T-helper 2 cell treated with Interferon-gamma antibody and Interleukin-4, amounts not matched to agents 5 μg/mL and 100 μg/mL, for 36 hours (primary cell): ENCODE measurements around the gene RPS6KL1.
A peak's percentile ranks its signal among the peaks of the same experiment; 100 is the strongest.

ENCODE experiments used
- DNase-seq: peaks from one replicate; pipeline ENCODE4 v3.0.0; 2021; ENCODE audit warnings: low spot score
- H3K27ac Mint-ChIP-seq: one replicate; pipeline ENCODE4 v1.8.0; 2021; ENCODE audit warnings: mild to moderate bottlenecking, mixed read lengths
- H3K27me3 Mint-ChIP-seq: one replicate; pipeline ENCODE4 v1.8.0; 2021; ENCODE audit warnings: low read depth, mixed read lengths
- H3K36me3 Mint-ChIP-seq: one replicate; pipeline ENCODE4 v1.8.0; 2021; ENCODE audit warnings: low read depth, mixed read lengths
- H3K4me1 Mint-ChIP-seq: one replicate; pipeline ENCODE4 v1.8.0; 2021; ENCODE audit warnings: low read depth, mixed read lengths
- H3K4me3 Mint-ChIP-seq: one replicate; pipeline ENCODE4 v1.8.0; 2022; ENCODE audit warnings: mild to moderate bottlenecking, moderate library complexity, mixed read lengths
- H3K9me3 Mint-ChIP-seq: one replicate; pipeline ENCODE4 v1.8.0; 2021; ENCODE audit warnings: mixed read lengths

Gene RPS6KL1

DNA sequence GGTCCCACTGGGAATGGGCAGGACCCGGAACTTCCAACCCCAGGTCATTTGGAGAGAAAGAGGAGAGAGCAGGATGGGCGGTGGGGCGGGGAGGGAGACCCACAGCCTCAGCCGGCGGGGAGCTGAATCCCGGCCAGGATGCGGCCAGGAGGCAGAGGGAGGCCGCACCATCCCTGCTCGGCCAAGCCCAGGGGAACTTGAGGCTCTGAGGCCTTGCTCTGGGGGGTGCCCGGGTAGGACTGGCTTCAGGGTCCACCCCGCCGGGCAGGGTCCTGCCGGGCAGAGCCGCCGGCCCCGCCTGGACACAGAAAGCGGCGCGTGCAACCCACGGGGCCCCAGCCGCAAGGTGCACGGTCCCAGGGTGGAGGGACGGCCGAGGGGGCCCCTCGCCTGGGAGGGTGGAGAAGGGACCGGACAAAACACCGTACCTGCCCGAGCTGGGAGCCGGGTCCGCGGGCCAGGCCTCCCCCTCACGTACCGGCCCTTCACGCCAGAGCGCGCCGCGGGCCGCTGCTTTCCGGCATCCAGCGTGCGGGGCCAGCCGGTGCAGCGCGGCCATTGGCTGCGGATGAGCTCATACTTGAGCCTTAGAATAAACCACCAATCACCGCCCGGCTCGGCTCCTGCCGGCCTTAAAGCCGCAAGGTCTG, at the start of gene RPS6KL1:
RPS6KL1 (minus strand) TSS at position 509 of the 650 bp plus-strand sequence. CDS start 1,719 bp downstream, outside the sequence.
- Mint-ChIP-seq H3K4me1 (peaks cover 3% of the 10 kb centered on the region), H3K4me3 (peak within 1 kb of the TSS; percentile 76), H3K27me3 (peaks cover 9% of the 10 kb centered on the region), H3K9me3 (no peaks in the 10 kb centered on the region), H3K36me3 (no peaks in the 10 kb centered on the region), H3K27ac (peak within 1 kb of the TSS; percentile 62)
- DNase-seq: peak; percentile 78

DNA sequence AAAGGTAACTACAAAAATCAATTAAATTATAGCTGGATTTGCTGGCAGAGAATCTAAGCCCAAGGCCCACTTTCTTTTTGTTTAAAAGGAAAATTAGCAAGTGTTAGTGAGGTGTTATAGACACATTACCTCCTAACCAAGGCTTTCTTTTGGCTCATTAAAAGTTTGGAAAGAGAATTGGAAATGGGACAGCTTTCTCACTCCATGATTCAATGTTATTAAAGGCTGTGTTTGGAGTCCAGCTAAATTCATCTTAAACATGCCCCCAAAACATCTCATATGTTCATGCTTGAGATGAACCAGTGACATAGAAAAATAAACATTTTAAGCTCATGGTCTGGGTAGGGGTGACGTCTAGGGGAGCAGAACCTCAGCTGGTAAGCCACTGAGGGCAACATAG, 45.8 kb upstream of the RPS6KL1 start:
- Mint-ChIP-seq H3K27ac (no peak overlapping the region), H3K36me3 (no peaks in the 10 kb centered on the region)

GRCh38 chr14:74965486-74966153, 42.6 kb upstream of the RPS6KL1 start:
- Mint-ChIP-seq H3K36me3 (no peaks in the 10 kb centered on the region), H3K4me1 (no peaks in the 10 kb centered on the region), H3K27ac (no peak overlapping the region), H3K27me3 (peaks cover 18% of the 10 kb centered on the region), H3K9me3 (no peaks in the 10 kb centered on the region), H3K4me3 (no peak overlapping the region)
- DNase-seq: no peak

More for the DNA sequence above, 45.8 kb upstream of the RPS6KL1 start:
- Mint-ChIP-seq H3K9me3 (no peaks in the 10 kb centered on the region), H3K4me1 (peaks cover 3% of the 10 kb centered on the region), H3K27me3 (peaks cover 18% of the 10 kb centered on the region), H3K4me3 (no peak overlapping the region)
- DNase-seq: no peak

DNA sequence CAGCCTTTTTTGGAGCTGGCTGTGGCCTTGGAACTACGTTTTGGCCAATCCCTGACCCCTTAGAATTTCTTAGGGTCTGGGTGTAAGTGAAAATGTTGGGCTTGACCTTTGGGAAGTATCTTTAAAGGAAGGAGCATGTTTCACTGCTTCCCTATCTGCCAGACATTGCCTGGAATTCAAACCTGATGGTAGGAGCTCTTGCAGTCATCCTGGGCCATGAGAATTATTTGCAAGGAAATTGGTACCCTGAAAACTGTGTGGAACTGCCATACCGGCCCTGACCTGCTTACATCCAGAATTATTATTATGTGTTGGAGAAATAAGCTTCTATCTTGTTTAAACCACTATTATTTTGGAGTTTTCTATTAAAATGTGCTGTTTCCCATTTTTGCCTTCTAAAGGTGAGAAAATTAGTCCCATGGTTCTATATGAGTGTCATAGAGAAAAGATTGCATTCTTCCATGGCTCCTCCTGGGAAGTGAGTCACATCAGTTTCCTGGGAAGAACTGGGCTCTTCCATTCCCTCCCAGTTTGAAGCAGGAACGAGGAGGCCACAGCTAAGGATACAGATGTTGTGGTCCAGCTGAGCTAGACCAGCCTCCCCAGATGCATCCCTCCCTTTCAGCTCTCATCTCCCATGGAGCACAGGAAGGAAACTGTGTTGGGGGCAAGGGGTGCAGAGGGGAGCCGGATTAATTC, 41.9 kb upstream of the RPS6KL1 start:
- H3K9me3 Mint-ChIP-seq: no peaks in the 10 kb centered on the region
- peaks cover 18% of the 10 kb centered on the region for H3K27me3 Mint-ChIP-seq
- no peak for DNase-seq
- no peaks in the 10 kb centered on the region for H3K36me3 Mint-ChIP-seq
- no peaks in the 10 kb centered on the region for H3K4me1 Mint-ChIP-seq
- no peak overlapping the region for H3K4me3 Mint-ChIP-seq
- H3K27ac Mint-ChIP-seq: no peak overlapping the region

DNA sequence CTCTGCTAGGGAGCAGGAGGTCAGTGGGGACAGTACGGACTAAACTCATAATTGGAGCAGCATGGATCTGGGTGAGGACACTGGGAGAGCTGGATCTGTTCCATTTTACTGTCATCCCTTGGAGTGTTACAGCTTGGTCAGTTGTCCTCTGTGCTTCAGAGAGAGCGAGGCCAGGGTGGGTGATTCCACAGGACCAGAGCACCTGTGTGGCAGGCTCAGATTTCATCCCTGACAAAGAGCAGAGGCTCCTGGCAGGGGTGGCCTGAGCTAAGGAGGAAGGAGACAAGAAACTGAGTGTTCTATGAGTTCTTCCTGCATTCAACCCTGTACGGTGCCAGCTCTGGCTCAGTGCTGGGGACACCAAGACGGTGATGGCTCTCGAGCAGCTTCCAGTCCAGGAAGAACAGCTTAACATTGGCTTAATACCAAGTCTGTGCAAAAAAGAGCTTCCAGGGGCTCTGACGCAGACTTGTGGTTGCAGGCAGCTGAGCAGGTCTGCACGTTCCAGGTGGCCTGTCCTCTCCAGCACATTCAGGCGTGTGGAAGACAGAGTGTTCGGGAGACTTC, 40.7 kb upstream of the RPS6KL1 start:
- Mint-ChIP-seq H3K27ac (no peak overlapping the region), H3K4me1 (no peaks in the 10 kb centered on the region), H3K27me3 (peaks cover 15% of the 10 kb centered on the region), H3K9me3 (no peaks in the 10 kb centered on the region), H3K4me3 (no peak overlapping the region), H3K36me3 (no peaks in the 10 kb centered on the region)
- no peak for DNase-seq

GRCh38 chr14:74963178-74963704, 40.2 kb upstream of the RPS6KL1 start:
- Mint-ChIP-seq H3K36me3 (no peaks in the 10 kb centered on the region), H3K27ac (no peak overlapping the region), H3K4me3 (no peak overlapping the region), H3K4me1 (no peaks in the 10 kb centered on the region), H3K9me3 (no peaks in the 10 kb centered on the region), H3K27me3 (peaks cover 15% of the 10 kb centered on the region)
- no peak for DNase-seq

- no peaks in the 10 kb centered on the region for H3K4me1 Mint-ChIP-seq
- H3K36me3 Mint-ChIP-seq: no peaks in the 10 kb centered on the region
- no peak overlapping the region for H3K27ac Mint-ChIP-seq
- H3K9me3 Mint-ChIP-seq: no peaks in the 10 kb centered on the region
- DNase-seq: no peak
- H3K27me3 Mint-ChIP-seq: peaks cover 14% of the 10 kb centered on the region
- no peak overlapping the region for H3K4me3 Mint-ChIP-seq
These were observed 39.4 kb upstream of the RPS6KL1 start for GRCh38 chr14:74962493-74962892.

DNA sequence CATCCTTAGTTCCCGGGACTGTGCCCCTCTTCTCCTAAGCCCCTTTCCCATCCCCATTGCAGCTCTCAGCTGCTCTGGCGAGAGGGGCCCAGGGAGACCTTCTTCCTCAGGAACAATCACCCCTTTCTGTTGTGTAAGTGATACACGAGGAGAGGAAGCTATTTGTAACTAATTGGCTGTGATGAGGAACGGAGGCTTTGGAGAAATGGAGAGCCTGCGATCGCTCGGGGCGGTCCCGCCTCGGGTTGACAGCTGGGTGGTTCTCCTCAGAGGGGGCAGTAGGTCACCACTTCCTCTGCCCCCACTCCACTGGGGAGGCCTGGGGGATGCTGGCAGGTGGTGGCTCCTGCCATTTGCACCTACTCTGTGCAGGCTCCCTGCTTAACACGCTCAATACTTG, 39.0 kb upstream of the RPS6KL1 start:
- Mint-ChIP-seq H3K27ac (no peak overlapping the region), H3K36me3 (no peaks in the 10 kb centered on the region), H3K9me3 (no peaks in the 10 kb centered on the region), H3K4me1 (no peaks in the 10 kb centered on the region), H3K4me3 (no peak overlapping the region), H3K27me3 (peaks cover 12% of the 10 kb centered on the region)
- DNase-seq: no peak

GRCh38 chr14:74961238-74961911, 38.3 kb upstream of the RPS6KL1 start:
- DNase-seq: no peak
- H3K9me3 Mint-ChIP-seq: no peaks in the 10 kb centered on the region
- no peak overlapping the region for H3K27ac Mint-ChIP-seq

GRCh38 chr14:74960736-74961135, 37.7 kb upstream of the RPS6KL1 start:
- H3K4me3 Mint-ChIP-seq: no peak overlapping the region
- no peaks in the 10 kb centered on the region for H3K36me3 Mint-ChIP-seq
- H3K27me3 Mint-ChIP-seq: peaks cover 17% of the 10 kb centered on the region
- H3K9me3 Mint-ChIP-seq: no peaks in the 10 kb centered on the region
- no peak for DNase-seq
- H3K27ac Mint-ChIP-seq: no peak overlapping the region
- no peaks in the 10 kb centered on the region for H3K4me1 Mint-ChIP-seq

More at GRCh38 chr14:74961238-74961911, 38.3 kb upstream of the RPS6KL1 start:
- H3K4me1 Mint-ChIP-seq: no peaks in the 10 kb centered on the region
- H3K27me3 Mint-ChIP-seq: peaks cover 15% of the 10 kb centered on the region
- H3K4me3 Mint-ChIP-seq: no peak overlapping the region
- no peaks in the 10 kb centered on the region for H3K36me3 Mint-ChIP-seq

DNA sequence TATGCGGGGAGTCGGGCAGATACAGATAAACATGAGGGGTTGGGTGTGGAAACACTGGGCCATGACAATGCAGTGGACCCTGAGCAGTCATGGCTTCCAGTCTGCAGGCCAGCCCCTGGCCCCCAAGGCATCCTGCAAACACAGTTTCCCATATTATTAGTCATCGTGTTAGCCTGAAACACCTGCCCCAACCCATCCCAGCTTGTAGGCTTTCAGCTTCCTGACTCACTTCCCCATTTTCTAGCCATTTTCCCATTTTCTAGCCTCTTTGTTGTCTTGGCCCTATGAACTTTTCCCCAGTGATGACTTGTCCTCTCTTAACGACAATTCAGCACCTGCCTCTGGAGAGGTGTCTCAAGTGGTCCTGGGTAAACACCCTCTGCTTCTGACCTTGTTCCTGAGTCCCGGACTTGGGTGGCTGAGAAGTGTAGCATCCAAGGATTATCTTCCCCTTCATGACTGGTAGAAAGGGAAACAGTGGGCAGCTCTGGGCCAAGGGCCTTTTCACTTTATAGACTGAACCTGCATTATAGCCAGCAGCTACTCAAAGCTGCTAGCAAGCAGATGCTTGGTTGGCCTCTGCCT, 36.6 kb upstream of the RPS6KL1 start:
- no peaks in the 10 kb centered on the region for H3K4me1 Mint-ChIP-seq
- no peak overlapping the region for H3K4me3 Mint-ChIP-seq
- no peak for DNase-seq
- H3K9me3 Mint-ChIP-seq: no peaks in the 10 kb centered on the region
- H3K27me3 Mint-ChIP-seq: peaks cover 17% of the 10 kb centered on the region
- no peak overlapping the region for H3K27ac Mint-ChIP-seq
- no peaks in the 10 kb centered on the region for H3K36me3 Mint-ChIP-seq

- H3K27me3 Mint-ChIP-seq: peaks cover 11% of the 10 kb centered on the region
- no peak overlapping the region for H3K27ac Mint-ChIP-seq
- no peaks in the 10 kb centered on the region for H3K36me3 Mint-ChIP-seq
- DNase-seq: no peak
- H3K9me3 Mint-ChIP-seq: no peaks in the 10 kb centered on the region
- peaks cover 1% of the 10 kb centered on the region for H3K4me1 Mint-ChIP-seq
- peak overlapping the region; percentile 39 for H3K4me3 Mint-ChIP-seq
These were observed 33.4 kb upstream of the RPS6KL1 start for GRCh38 chr14:74956280-74957072.

DNA sequence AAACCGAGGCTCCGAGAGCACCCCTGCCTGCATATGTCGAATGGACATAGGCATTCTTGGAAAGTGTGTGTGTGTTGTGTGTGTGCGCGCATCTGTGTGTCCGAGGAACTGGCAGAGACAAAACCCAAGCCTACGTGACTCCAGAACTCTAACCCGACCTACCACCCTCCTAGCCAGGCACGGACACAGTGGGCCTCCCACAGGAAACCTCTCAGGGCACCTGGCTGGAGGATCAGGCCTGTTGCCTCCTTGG, 32.9 kb upstream of the RPS6KL1 start:
- no peaks in the 10 kb centered on the region for H3K36me3 Mint-ChIP-seq
- peaks cover 11% of the 10 kb centered on the region for H3K27me3 Mint-ChIP-seq
- no peak for DNase-seq
- H3K27ac Mint-ChIP-seq: no peak overlapping the region
- peaks cover 1% of the 10 kb centered on the region for H3K4me1 Mint-ChIP-seq
- H3K9me3 Mint-ChIP-seq: no peaks in the 10 kb centered on the region
- peak overlapping the region; percentile 39 for H3K4me3 Mint-ChIP-seq
